Measurements from ENCODE around the gene GNAQ.
A peak's percentile ranks its signal among the peaks of the same experiment; 100 is the strongest.

The GNAQ gene

DNA sequence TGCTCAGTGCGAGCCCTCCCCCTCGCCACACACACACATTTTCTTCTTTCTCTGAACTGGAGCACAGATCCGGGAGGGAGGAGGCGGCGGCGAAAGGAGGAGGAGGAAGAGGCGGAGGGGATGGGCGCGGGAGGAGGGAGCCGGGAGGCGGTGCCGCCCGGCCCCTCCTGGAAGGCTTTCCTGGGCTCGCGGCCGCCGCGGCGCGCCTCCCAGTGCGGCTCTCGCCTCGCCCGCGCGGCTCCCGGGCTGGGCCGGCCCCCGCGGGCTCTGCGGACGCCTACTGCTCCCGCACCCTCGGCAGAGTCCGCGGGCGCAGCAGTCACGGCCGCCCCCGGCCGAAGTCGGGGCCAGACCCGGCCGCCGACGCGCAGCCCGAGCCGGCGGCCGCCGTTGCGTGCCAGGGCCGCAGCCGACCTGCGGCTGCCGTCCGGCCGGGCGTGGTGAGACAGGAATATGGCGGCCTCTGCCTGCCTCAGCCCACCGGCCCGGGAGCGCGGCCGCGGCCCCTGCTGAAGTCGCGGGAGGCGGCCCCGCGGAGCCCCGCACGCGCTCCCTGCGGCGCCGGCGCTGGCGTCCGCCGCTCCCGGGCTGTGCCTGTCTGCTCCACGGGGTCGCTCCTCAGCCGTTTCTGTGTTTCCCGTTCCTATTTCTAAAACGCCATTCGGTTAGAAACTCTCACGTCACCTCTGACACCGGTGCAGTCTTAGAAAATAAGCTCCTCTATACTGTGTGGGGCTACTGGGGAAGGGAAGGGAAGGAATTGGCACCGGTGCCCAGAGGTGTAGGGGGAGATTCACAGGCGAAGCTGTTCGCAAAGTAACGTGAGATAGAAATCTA lies 500 bp upstream of the GNAQ start:
- DNase-seq (ENCODE audit: low read depth in 1 of 2, low spot score in 1 of 2) = peak in 1 of 2 donors; percentile 58

DNA sequence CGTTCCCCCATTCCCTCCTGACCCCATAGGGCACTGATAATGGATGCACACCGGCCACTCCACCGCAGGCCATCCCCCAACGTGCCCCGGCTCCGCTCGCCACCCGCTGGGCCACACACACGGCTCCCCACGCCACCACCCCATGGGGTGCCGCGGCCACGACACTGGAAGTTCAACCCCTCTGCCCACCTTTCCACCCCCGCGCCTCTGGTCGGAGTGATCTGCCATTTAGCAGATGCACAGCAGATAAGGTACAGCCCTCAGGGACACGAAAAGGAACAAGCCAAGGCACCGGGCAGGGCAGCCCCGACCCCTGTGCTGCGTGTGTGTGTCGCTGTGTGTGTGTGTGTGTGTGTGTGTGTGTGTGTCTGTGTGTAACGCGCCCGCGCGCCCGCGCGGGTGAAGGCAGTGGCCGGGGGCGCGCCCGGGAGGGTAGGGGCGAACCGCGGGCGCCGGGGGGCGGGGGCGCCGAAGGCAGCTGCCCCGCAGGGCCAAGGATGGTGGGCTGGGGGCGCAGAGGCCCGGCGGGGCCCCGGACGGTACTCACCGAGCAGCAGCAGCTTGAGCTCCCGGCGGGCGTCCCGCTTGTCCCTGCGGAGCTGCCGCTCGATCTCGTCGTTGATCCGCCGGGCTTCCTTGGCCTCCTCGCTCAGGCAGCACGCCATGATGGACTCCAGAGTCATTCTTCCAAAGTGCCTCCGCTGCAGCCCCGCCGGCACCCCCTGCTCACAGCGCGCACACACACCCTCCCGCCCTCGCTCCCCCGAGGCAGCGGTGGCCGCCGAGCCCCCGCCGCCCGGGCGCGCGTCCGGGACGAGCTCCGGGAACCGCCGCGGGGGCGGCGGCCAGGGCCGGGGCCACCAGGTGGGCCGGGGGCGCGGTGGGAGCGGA lies 813 bp downstream of the GNAQ start:
- DNase-seq (ENCODE audit: low read depth in 1 of 2, low spot score in 1 of 2) = peak; percentile 27 to 29

DNA sequence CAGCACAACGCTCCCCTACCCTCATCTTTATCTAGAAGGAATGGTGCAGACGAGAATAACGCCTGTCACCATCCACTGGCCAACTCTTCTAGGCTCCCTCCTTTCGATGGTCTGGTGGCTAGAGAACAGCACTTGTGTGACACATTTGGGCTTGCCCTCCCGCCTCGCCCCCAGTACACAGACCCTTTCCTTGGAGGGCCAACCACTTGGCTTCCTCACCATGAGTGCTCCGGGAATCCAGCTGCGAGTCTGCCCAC lies 1.4 kb downstream of the GNAQ start:
- DNase-seq (ENCODE audit: low read depth in 1 of 2, low spot score in 1 of 2) = no peak

DNA sequence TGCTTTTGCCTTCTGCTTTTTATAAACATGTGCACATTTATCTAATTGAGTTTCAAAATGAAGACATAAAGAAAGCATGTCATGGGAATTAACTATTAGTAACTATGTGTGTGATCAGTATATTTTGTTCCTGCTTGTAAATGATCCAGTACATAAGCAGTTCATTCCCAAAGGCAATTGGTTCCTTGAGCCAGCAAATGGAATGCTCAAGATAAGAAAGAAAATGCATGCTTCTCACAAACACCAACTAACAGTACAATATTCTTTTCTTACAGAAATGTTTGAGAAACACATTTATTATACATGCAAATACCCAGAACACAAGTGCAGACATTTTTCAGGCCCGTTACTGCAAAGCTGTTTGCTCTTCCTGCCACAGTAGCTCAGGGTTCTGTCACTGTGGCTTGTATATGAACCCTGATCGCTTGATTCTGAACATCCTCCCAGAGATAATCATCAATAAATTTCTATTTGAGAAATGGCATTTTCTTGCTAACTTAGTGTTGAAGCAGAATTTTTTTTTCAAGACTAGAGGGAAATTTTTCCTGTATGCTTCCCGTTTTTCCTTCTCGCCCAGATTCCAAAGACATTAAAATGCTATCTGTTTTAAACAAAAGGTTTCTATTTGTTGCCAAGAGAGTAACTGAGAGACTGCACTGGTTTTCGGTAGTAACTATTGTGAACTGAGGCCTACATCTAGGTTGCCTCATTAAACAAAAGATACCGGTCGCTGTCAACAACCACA lies 1.9 kb downstream of the GNAQ start:
- no peak for DNase-seq (ENCODE audit: low read depth in 1 of 2, low spot score in 1 of 2)

DNA sequence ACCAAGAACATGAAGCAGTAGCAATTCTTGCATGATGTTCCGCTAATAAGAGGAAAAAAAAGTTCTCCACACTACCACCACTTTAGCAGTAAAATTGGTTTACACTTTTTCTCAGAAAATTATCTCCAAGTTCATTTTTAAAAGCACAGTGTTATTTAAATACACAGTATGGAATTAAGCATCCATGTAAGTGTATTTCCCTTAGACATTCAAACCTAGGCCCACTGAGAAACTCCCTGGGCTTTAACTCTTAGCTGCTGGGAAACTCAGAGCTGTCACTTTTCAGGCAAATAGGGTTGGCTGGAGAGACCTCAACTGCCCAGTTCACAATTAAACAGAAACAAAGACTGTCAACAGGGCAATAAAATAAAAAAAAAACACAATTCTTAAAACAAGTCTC lies 2.7 kb downstream of the GNAQ start:
- no peak for DNase-seq (ENCODE audit: low read depth in 1 of 2, low spot score in 1 of 2)

DNA sequence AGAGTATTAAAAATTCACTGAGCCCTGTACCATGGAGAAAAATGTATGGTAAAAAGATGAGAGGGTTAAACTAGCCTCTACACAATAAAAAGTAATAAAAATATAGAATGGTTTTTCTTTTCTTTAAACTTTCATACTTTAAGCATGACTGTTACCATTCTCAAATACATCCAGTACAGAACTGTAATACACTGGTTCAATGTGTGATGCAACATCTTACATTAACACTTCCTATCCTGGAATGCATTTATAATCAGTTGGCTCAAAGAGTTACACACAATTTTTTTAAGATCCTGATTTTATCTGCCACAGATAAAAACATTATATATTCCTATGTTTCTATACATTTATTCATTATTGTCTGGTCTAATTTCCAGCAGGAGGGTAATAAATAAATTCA lies 4.7 kb downstream of the GNAQ start:
- no peak for DNase-seq (ENCODE audit: low read depth in 1 of 2, low spot score in 1 of 2)

DNA sequence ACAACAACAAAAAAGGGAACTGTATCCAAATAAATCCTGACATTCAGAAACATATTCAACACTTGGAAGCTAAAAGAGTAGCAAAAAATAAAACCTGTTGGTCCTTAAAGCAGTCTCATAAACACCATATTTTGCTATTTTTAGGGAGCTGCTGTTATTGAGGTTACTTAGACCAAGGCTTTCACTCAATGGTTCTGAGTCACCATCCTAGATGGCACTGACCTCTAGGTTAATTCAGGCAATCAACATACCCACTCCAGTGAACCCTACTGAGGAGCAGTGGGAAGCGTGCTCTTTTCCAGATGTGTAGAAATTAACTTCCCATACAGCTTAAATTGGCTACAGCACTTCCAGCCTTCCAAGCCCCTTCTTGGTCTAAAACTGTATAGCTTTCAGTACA lies 5.2 kb downstream of the GNAQ start:
- no peak for DNase-seq (ENCODE audit: low read depth in 1 of 2, low spot score in 1 of 2)

DNA sequence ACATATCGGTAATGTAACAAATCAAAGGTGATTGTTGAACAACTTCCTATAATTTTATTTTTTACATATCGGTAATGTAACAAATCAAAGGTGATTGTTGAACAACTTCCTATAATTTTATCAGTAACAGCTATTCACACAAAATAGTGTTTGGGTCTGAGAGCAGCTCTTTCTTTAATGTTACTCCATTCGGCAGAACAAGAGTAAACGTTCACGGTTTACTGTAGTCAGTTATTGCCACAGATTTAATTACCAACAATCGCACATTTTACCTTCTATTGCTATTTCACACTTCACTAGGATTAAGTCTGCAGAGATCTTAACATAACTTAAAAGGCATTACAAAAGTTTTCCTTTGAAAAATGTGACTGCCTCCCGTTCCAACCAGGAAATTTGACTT lies 6.4 kb downstream of the GNAQ start:
- DNase-seq (ENCODE audit: low read depth in 1 of 2, low spot score in 1 of 2) = no peak

DNA sequence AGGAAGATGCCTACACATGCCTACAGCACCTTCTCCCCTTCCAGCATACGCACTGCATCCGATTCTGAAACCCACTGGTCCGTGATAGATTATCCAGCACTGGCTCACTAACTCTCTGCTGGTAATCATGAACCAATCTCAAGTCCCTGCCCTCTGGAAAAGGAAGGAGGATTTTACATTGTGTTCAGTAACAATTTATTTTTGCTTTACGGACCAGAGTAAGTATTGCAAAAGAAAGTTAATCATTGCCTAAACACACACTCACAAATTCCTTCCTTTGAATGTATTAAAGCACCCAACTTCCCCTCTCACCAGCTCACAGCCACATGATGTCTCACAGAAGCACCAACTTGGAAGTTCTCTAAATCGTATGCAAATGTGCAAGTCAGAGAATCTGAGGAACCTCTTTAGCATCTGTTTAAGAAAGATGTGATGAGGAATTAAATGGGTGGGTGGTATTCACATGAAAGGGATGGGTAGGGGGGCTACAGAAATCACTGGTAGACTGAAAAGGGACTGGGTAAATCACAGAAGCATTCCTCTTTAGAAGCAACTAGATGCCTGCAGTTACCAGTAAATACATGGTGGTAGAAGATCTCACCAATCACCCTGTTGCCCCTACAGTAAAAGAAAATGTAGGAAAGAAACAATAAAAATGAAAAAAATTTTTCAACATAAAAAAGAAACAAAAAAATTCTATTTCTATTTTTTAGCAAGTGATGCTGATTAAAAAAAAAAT lies 8.4 kb downstream of the GNAQ start:
- no peak for DNase-seq (ENCODE audit: low read depth in 1 of 2, low spot score in 1 of 2)

DNA sequence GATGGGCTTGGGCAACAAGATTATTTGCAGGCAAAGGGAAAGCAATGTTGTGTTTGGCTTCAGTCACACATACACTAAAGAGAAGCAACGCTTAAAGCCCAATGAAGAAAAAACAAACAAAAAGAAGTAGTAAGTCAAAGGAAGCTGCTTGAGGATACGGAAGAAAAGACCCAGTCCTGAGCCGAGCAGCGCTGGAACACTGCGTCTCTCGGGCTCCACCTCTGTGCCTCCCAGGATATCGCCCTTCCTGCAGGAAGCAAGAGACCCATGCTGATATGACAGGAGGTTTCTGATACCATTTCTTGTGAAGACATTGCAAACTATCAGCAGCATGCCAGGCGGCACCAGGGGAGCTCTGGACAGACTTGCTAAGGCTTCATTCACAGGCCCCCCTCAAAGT lies 9.9 kb downstream of the GNAQ start:
- no peak for DNase-seq (ENCODE audit: low read depth in 1 of 2, low spot score in 1 of 2)

DNA sequence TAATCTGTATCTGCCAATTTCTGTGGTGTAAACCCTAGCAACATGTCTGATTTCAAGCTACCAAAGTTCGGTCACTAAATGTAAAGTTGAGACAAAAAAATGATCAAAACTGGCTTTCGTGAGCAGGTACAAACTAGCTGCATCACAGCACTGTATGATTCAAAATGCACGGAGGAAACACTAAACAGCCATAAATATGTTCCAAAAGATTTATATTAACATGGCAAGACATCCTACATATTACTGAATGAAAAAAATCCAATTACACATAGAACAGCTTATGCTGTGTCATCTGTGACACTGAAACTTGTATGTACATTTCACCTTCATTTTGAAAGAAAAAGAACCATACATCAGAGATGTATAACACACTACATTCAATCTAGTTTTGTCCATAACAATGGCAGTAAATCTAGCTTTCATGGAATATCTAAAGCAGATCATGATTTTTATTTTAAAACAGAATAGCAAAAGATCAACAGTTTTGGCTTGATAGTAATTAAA lies 14.4 kb downstream of the GNAQ start:
- DNase-seq (ENCODE audit: low read depth in 1 of 2, low spot score in 1 of 2) = no peak

DNA sequence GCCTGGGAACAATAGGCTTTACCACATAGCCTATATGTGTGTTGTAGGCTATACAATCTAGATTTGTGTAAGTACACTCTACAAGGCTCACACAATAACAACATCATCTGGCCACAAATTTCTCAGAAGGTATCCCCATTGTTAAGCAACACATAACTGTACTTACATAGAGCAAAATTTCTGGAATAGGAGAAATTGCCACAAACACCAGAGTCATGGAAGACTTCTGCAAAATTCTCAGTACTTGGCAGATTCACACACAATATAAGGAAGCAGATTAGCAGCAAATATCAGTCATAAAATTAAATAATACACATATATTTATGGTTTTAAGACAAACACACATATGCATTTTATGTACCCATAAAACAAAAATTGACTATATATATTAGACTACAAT lies 16.4 kb downstream of the GNAQ start:
- DNase-seq (ENCODE audit: low read depth in 1 of 2, low spot score in 1 of 2) = no peak

DNA sequence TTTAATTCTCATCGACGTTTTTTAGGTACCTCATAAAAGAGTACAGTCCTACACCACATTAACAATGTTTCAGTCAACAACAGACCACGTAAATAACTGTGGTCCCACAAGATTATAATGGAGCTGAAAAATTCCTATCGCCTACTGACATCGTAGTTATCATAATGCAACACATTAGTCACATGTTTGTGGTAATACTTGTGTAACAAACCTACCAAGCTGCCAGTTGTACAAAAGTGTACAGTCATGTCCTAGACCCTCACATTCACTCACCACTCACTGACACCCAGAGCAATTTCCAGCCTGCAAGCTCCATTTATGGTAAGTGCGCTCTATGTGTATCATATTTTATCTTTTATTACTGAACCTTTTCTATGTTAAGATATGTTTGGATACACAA lies 16.8 kb downstream of the GNAQ start:
- DNase-seq (ENCODE audit: low read depth in 1 of 2, low spot score in 1 of 2) = no peak

DNA sequence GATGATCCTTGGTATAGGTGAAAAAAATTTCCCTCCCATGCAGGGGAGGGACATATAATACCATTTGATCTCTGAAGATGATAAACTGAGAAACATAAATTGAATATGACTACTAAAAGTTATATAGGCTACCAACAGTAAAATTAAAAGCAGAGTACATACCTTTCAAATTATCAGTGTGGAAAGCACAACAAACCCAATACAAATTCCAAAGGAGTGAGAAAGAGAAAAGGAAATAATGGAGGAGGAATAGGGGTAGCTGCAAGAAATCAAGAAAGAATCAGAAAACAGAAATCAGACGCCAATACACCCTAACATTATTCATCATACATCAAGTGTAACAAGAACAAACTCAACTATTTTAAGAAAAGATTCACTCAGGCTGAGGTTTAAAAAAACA lies 17.7 kb downstream of the GNAQ start:
- no peak for DNase-seq (ENCODE audit: low read depth in 1 of 2, low spot score in 1 of 2)

DNA sequence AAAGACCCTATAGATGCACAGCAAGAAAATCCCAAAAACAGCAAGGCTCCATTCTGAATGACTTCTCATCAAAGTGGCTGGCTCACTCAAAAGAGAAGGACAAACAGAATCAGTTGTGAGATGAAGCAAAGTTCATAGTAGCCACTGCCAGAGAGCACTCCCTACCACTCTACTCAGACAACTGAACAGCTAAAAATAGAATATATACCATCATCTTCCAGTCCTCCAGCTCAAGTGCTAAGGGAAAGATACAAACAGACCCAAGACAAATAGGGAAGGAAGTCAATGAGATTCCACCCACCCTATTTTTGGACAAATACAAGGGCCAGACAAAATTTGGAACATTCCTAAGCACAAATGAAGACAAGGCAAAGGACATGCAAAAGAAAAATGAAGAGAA lies 20.6 kb downstream of the GNAQ start:
- no peak for DNase-seq (ENCODE audit: low read depth in 1 of 2, low spot score in 1 of 2)

DNA sequence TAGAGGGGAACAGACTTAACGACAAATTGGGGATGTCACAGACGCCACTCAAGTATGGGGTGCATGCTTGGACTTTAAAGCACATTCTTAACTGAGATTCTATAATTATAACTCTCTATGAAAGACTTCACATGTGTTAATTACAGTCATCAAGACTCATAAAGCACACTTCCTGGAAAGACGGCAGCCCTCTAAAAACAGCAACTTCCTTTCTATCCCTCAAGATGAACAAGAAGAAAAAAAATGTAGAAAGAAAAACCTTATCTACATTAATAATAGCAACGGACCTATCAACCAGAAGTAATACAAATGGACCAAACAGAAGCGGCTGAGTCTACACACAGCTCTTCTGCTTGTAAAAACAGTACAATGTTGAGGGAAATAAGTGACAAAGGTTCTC lies 21.2 kb downstream of the GNAQ start:
- no peak for DNase-seq (ENCODE audit: low read depth in 1 of 2, low spot score in 1 of 2)

DNA sequence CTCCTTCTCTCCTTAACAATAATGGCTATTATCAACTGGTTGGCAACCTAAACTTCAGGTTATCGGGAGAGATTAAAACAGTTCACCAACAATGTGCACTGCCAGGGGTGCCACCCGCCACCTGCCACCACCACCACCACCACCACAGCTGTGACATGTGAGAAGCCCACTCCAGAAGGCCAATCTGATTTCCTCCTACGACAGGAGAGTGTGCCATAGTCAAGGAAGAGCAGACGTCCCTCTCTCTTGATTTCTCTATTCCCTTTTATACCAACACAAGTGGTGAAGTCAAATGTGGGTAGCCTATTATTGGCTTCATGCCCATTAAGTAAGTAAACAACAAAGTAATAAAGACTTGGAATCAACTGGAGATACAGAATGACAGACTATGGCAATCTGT lies 22.4 kb downstream of the GNAQ start:
- no peak for DNase-seq (ENCODE audit: low read depth in 1 of 2, low spot score in 1 of 2)

DNA sequence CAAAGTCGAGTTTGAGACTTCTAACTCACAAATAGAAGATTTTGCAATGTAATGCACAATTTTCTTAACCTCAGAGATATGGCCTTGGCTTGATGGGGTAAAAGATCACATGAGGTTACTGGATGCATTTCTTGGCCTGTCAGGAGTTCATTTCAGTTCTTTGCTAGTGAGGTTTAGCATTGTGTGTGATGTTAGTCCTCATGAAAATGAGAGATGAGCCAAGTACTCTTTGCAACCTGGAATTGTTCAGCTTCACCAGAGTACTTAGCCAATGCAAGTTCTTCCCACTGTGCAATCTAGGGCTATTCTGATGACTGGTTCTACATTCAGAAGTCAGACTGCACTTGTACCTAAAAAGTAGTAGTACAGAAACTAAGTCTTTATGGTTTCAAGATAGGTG lies 24.9 kb downstream of the GNAQ start:
- DNase-seq (ENCODE audit: low read depth in 1 of 2, low spot score in 1 of 2) = no peak

DNA sequence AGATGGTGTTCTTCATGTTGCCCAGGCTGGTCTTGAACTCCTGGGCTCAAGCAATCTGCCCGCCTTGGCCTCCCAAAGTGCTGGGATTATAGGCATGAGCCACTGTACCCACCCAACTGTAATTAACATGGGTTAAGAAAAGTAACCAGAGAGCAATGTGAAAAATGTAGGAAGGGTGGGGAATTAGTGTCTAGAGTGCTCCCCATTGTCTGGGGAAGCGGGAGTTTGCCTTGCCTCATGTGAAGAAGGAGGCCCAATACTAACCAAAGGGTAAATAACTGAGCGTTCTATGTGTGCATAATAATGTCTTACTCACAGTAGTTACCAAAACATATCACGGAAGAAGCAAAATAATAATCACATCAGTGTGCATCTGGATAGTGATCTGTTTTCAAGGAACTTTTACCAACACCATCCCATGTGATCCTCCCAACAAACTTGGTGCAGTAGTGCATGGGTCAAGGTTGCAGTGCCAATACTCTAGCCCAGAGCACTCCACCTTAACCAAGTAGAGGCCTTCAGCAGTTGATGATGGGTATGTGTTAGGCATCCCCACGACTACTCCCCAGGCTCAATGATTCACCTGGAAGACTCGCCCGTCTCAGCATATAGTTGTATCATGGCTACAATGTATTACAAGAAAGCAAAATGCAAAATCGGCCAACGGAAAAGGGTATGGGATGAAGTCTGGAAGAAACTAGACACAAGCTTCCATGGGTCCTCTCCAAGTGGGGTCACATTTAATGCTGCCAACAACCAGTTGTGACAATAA lies 26.2 kb downstream of the GNAQ start:
- DNase-seq (ENCODE audit: low read depth in 1 of 2, low spot score in 1 of 2) = no peak

DNA sequence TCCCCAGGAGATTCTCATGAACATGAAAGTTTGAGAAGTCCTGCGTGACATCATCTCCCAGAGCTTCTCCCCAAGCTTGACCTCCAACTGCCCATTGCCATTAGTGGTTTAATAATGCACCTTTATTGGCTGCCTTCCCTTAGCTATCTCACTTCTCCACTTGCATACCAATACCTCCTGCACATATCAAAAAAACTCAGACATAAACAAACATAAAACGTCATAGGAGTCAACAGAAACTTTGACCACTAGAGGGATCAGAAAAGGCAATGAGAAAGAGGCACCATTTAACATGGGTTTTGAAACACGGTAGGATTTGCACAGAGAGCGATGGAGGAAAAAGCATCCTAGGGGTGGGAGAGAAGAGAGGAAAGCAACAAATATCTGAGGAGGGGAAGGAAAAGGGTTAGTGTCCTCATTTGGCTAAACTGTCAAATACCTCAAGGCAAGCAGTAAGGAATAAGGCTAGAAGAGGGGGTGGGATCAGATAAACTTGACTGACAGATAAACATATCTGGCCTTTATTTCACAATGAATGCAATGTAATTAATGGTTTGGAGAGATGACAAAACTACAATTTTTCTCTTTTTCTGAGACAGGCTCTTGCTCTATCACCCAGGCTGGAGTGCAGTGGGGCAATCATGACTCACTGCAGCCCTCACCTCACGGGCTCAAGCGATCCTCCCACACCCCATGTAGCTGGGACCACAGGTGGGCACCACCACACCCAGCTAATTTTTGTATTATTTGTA lies 27.0 kb downstream of the GNAQ start:
- no peak for DNase-seq (ENCODE audit: low read depth in 1 of 2, low spot score in 1 of 2)
